ENCODE results near the gene RADX. TPM values are rescaled to one million over a fixed set of nuclear protein-coding genes. Genes with fewer than 3 reads are reported as not detected.
"Not testable (repeated sequence)": the region's sequence is repeated elsewhere in the genome, so short reads cannot be mapped to it uniquely, and the experiment has no call there.

Gene RADX
- total RNA-seq, 1 experiment from 2014 or later: 2.2 TPM

GRCh38 chrX:106649523-106650428, 38.0 kb downstream of the RADX start:
- Mint-ChIP-seq H3K27ac (ENCODE audit: unreplicated experiment) (no peak overlapping the region), H3K36me3 (ENCODE audit: insufficient read depth, unreplicated experiment) (no peaks in the 10 kb centered on the region), H3K27me3 (ENCODE audit: insufficient read depth, unreplicated experiment) (no peaks in the 10 kb centered on the region), H3K4me1 (ENCODE audit: low read depth, unreplicated experiment) (no peaks in the 10 kb centered on the region), H3K9me3 (ENCODE audit: unreplicated experiment) (no peaks in the 10 kb centered on the region), H3K4me3 (ENCODE audit: unreplicated experiment) (no peak overlapping the region)
- H3K36me3 ChIP-seq (ENCODE audit: control insufficient read depth, insufficient read depth, low read length): no peaks in the 10 kb centered on the region
- H3K4me3 ChIP-seq (ENCODE audit: low read depth, low read length): no peak overlapping the region
- no peaks in the 10 kb centered on the region for H3K27me3 ChIP-seq (replicated peaks; ENCODE audit: control insufficient read depth, insufficient read depth, low read length)
- H3K9me3 ChIP-seq: no peaks in the 10 kb centered on the region
- ChIA-PET CTCF (no interaction called here), POLR2A (no interaction called here)
- intact Hi-C loops (cut with micrococcal nuclease; ENCODE audit: unreplicated experiment): no loop called here
- H3K4me1 ChIP-seq: 0 out of 2 replicates have a peak, but pooled peaks cover 3% of the 10 kb centered on the region
- no peak for DNase-seq
- BruUV-seq (replicated peaks): no TSS peak
- TF ChIP-seq, protein P1, sequence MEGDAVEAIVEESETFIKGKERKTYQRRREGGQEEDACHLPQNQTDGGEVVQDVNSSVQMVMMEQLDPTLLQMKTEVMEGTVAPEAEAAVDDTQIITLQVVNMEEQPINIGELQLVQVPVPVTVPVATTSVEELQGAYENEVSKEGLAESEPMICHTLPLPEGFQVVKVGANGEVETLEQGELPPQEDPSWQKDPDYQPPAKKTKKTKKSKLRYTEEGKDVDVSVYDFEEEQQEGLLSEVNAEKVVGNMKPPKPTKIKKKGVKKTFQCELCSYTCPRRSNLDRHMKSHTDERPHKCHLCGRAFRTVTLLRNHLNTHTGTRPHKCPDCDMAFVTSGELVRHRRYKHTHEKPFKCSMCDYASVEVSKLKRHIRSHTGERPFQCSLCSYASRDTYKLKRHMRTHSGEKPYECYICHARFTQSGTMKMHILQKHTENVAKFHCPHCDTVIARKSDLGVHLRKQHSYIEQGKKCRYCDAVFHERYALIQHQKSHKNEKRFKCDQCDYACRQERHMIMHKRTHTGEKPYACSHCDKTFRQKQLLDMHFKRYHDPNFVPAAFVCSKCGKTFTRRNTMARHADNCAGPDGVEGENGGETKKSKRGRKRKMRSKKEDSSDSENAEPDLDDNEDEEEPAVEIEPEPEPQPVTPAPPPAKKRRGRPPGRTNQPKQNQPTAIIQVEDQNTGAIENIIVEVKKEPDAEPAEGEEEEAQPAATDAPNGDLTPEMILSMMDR (IDR thresholded peaks at IDR 0.05; ENCODE audit: insufficient read depth in 1 of 2, low read depth in 1 of 2, low read length in 1 of 2, severe bottlenecking in 1 of 2, unreplicated experiment in 1 of 2): no peak

GRCh38 chrX:106653625-106654024, 41.8 kb downstream of the RADX start:
- H3K27me3 Mint-ChIP-seq (ENCODE audit: insufficient read depth, unreplicated experiment); H3K27me3 ChIP-seq (replicated peaks; ENCODE audit: control insufficient read depth, insufficient read depth, low read length); DNase-seq; H3K4me3 Mint-ChIP-seq (ENCODE audit: unreplicated experiment); H3K36me3 Mint-ChIP-seq (ENCODE audit: insufficient read depth, unreplicated experiment); H3K4me1 ChIP-seq; intact Hi-C loops (cut with micrococcal nuclease; ENCODE audit: unreplicated experiment); H3K4me1 Mint-ChIP-seq (ENCODE audit: low read depth, unreplicated experiment); H3K9me3 Mint-ChIP-seq (ENCODE audit: unreplicated experiment); POLR2A ChIA-PET; CTCF ChIA-PET; H3K36me3 ChIP-seq (ENCODE audit: control insufficient read depth, insufficient read depth, low read length); H3K27ac Mint-ChIP-seq (ENCODE audit: unreplicated experiment); BruUV-seq (replicated peaks); H3K4me3 ChIP-seq (ENCODE audit: low read depth, low read length); H3K9me3 ChIP-seq: not testable (repeated sequence)

DNA sequence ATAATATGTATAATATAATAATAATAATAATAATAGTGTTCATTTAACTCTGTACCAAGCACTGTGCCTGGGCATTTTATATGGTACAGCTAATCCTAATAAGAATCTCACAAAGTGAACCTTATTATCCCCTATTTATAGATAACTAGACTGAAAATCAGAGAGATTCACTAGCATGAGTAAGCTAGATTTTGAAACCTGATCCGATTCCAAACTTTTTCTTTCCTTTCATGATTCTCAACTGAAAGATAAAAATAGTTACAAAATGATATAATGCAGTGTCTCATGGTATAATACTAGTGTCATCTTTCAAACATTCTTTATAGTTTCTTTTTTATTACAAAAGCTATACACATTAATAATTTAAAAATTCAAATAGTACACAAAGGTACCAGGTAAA, 58.9 kb downstream of the RADX start:
- H3K4me3 Mint-ChIP-seq (ENCODE audit: unreplicated experiment): no peak overlapping the region
- BruUV-seq (replicated peaks): no TSS peak
- intact Hi-C loops (cut with micrococcal nuclease; ENCODE audit: unreplicated experiment): no loop called here
- no peak overlapping the region for H3K27ac Mint-ChIP-seq (ENCODE audit: unreplicated experiment)
- peaks cover 6% of the 10 kb centered on the region for H3K4me1 Mint-ChIP-seq (ENCODE audit: low read depth, unreplicated experiment)
- H3K4me3 ChIP-seq (ENCODE audit: low read depth, low read length): no peak overlapping the region
- ChIA-PET POLR2A (no interaction called here), CTCF (no interaction called here)
- H3K27me3 ChIP-seq (replicated peaks; ENCODE audit: control insufficient read depth, insufficient read depth, low read length): no peaks in the 10 kb centered on the region
- H3K36me3 Mint-ChIP-seq (ENCODE audit: insufficient read depth, unreplicated experiment): no peaks in the 10 kb centered on the region
- no peaks in the 10 kb centered on the region for H3K27me3 Mint-ChIP-seq (ENCODE audit: insufficient read depth, unreplicated experiment)
- H3K9me3 ChIP-seq: no peaks in the 10 kb centered on the region
- no peaks in the 10 kb centered on the region for H3K4me1 ChIP-seq
- TF ChIP-seq, protein P1 (IDR thresholded peaks at IDR 0.05; ENCODE audit: insufficient read depth in 1 of 2, low read depth in 1 of 2, low read length in 1 of 2, severe bottlenecking in 1 of 2, unreplicated experiment in 1 of 2): no peak
- no peaks in the 10 kb centered on the region for H3K36me3 ChIP-seq (ENCODE audit: control insufficient read depth, insufficient read depth, low read length)
- no peak for DNase-seq
- no peaks in the 10 kb centered on the region for H3K9me3 Mint-ChIP-seq (ENCODE audit: unreplicated experiment)

All from Caco-2 (cell line).